ENCODE measurements around the gene KRT73.
"Not testable (repeated sequence)": the region's sequence is repeated elsewhere in the genome, so short reads cannot be mapped to it uniquely, and the experiment has no call there.

The KRT73 gene

GRCh38 chr12:52600475-52600874, 17.9 kb downstream of the KRT73 start:
- no peak for DNase-seq (ENCODE audit: low spot score)

GRCh38 chr12:52600071-52600470, 18.3 kb downstream of the KRT73 start:
- no peak for DNase-seq (ENCODE audit: low spot score)

- no peak for DNase-seq (ENCODE audit: low spot score)
Observed at GRCh38 chr12:52598966-52599365, 19.4 kb downstream of the KRT73 start.

- not testable (repeated sequence) for DNase-seq (ENCODE audit: low spot score)
Observed at GRCh38 chr12:52594237-52594636, 24.1 kb downstream of the KRT73 start.

- no peak for DNase-seq (ENCODE audit: low spot score)
Observed at GRCh38 chr12:52591521-52591920, 26.8 kb downstream of the KRT73 start.

- no peak for DNase-seq (ENCODE audit: low spot score)
Observed at GRCh38 chr12:52590021-52590420, 28.3 kb downstream of the KRT73 start.

- no peak for DNase-seq (ENCODE audit: low spot score)
Observed at GRCh38 chr12:52587563-52587962, 30.8 kb downstream of the KRT73 start.

- no peak for DNase-seq (ENCODE audit: low spot score)
Observed at GRCh38 chr12:52585946-52586345, 32.4 kb downstream of the KRT73 start.

GRCh38 chr12:52585066-52585465, 33.3 kb downstream of the KRT73 start:
- DNase-seq (ENCODE audit: low spot score): no peak

GRCh38 chr12:52584156-52584682, 34.1 kb downstream of the KRT73 start:
- DNase-seq (ENCODE audit: low spot score): no peak

GRCh38 chr12:52582971-52583456, 35.3 kb downstream of the KRT73 start:
- peak; percentile 35 for DNase-seq (ENCODE audit: low spot score)

- DNase-seq (ENCODE audit: low spot score): no peak
Observed at GRCh38 chr12:52582486-52582885, 35.9 kb downstream of the KRT73 start.

GRCh38 chr12:52581481-52581880, 36.9 kb downstream of the KRT73 start:
- DNase-seq (ENCODE audit: low spot score): no peak

GRCh38 chr12:52581066-52581465, 37.3 kb downstream of the KRT73 start:
- no peak for DNase-seq (ENCODE audit: low spot score)

GRCh38 chr12:52580496-52580895, 37.9 kb downstream of the KRT73 start:
- no peak for DNase-seq (ENCODE audit: low spot score)

GRCh38 chr12:52579468-52580465, 38.6 kb downstream of the KRT73 start:
- no peak for DNase-seq (ENCODE audit: low spot score)

- DNase-seq (ENCODE audit: low spot score): no peak
Observed at GRCh38 chr12:52578469-52578868, 39.9 kb downstream of the KRT73 start.

- no peak for DNase-seq (ENCODE audit: low spot score)
Observed at GRCh38 chr12:52577316-52577715, 41.0 kb downstream of the KRT73 start.

- no peak for DNase-seq (ENCODE audit: low spot score)
Observed at GRCh38 chr12:52575948-52576347, 42.4 kb downstream of the KRT73 start.

- no peak for DNase-seq (ENCODE audit: low spot score)
Observed at GRCh38 chr12:52575256-52575655, 43.1 kb downstream of the KRT73 start.

GRCh38 chr12:52573743-52574142, 44.6 kb downstream of the KRT73 start, which contains the start of gene KRT74:
TSS of gene KRT74 (minus strand) at chr12:52573843. CDS start at chr12:52573777, 66 bp downstream.
- no peak for DNase-seq (ENCODE audit: low spot score)

GRCh38 chr12:52573306-52573705, 45.1 kb downstream of the KRT73 start:
- DNase-seq (ENCODE audit: low spot score): no peak

- DNase-seq (ENCODE audit: low spot score): no peak
Observed at GRCh38 chr12:52570511-52570910, 47.8 kb downstream of the KRT73 start.

Data from RKO (cell line).